Hepatocyte (in vitro differentiated cells): ENCODE results near the gene CHCHD10.

Source experiments
- CTCF ChIP-seq: fragments of 200-600 bp; sonication (generic); IDR thresholded peaks from 2 replicates; pipeline ENCODE4 v1.5.1; 2016; ENCODE audit warnings: antibody characterized with exemption, mild to moderate bottlenecking; ENCODE audit not compliant: poor library complexity
- EZH2 ChIP-seq: fragments of 200-600 bp; sonication (generic); IDR thresholded peaks from 2 replicates; pipeline ENCODE4 v1.6.1; 2016; ENCODE audit warnings: antibody characterized with exemption, mild to moderate bottlenecking, borderline replicate concordance
- EZH2phosphoT487 ChIP-seq: fragments of 200-600 bp; sonication (generic); IDR thresholded peaks from one replicate; pipeline ENCODE4 v1.6.1; 2018; ENCODE audit warnings: antibody characterized with exemption, mild to moderate bottlenecking, low read depth, moderate library complexity; ENCODE audit not compliant: unreplicated experiment, severe bottlenecking

GRCh38 chr22:23782703-23783102, 14.9 kb upstream of the CHCHD10 start:
- TF ChIP-seq CTCF: no peak
- no peak for TF ChIP-seq EZH2
- TF ChIP-seq EZH2phosphoT487: no peak
